ENCODE measurements around the gene SCYL3.
A peak's percentile ranks its signal among the peaks of the same experiment; 100 is the strongest.
"Not testable (repeated sequence)": the region's sequence is repeated elsewhere in the genome, so short reads cannot be mapped to it uniquely, and the experiment has no call there.

SCYL3 gene

GRCh38 chr1:169890761-169891538, 2.7 kb downstream of the SCYL3 start:
- TF ChIP-seq ZNF274 (IDR thresholded peaks at IDR 0.05; ENCODE audit: low read depth, low read length) = no peak
- peak overlapping the region; percentile 56 for H3K4me3 ChIP-seq (ENCODE audit: low read length)

- no peak overlapping the region for H3K4me3 ChIP-seq (ENCODE audit: low read length)
- no peak for TF ChIP-seq ZNF274 (IDR thresholded peaks at IDR 0.05; ENCODE audit: low read depth, low read length)
These were observed 3.8 kb downstream of the SCYL3 start for GRCh38 chr1:169889871-169890270.

GRCh38 chr1:169886931-169887330, 6.8 kb downstream of the SCYL3 start:
- no peak for TF ChIP-seq ZNF274 (IDR thresholded peaks at IDR 0.05; ENCODE audit: low read depth, low read length)
- H3K4me3 ChIP-seq (ENCODE audit: low read length) = no peak overlapping the region

GRCh38 chr1:169886422-169886821, 7.3 kb downstream of the SCYL3 start:
- TF ChIP-seq ZNF274 (IDR thresholded peaks at IDR 0.05; ENCODE audit: low read depth, low read length) = no peak
- no peak overlapping the region for H3K4me3 ChIP-seq (ENCODE audit: low read length)

GRCh38 chr1:169885207-169885606, 8.5 kb downstream of the SCYL3 start:
- H3K4me3 ChIP-seq (ENCODE audit: low read length) = no peak overlapping the region
- no peak for TF ChIP-seq ZNF274 (IDR thresholded peaks at IDR 0.05; ENCODE audit: low read depth, low read length)

- H3K4me3 ChIP-seq (ENCODE audit: low read length) = no peak overlapping the region
- no peak for TF ChIP-seq ZNF274 (IDR thresholded peaks at IDR 0.05; ENCODE audit: low read depth, low read length)
These were observed 9.1 kb downstream of the SCYL3 start for GRCh38 chr1:169884634-169885033.

- H3K4me3 ChIP-seq (ENCODE audit: low read length) = no peak overlapping the region
- no peak for TF ChIP-seq ZNF274 (IDR thresholded peaks at IDR 0.05; ENCODE audit: low read depth, low read length)
These were observed 11.6 kb downstream of the SCYL3 start for GRCh38 chr1:169882039-169882511.

GRCh38 chr1:169879034-169879840, 14.5 kb downstream of the SCYL3 start:
- no peak for TF ChIP-seq ZNF274 (IDR thresholded peaks at IDR 0.05; ENCODE audit: low read depth, low read length)
- H3K4me3 ChIP-seq (ENCODE audit: low read length) = no peak overlapping the region

- no peak overlapping the region for H3K4me3 ChIP-seq (ENCODE audit: low read length)
- TF ChIP-seq ZNF274 (IDR thresholded peaks at IDR 0.05; ENCODE audit: low read depth, low read length) = no peak
These were observed 15.2 kb downstream of the SCYL3 start for GRCh38 chr1:169878498-169878897.

- TF ChIP-seq ZNF274 (IDR thresholded peaks at IDR 0.05; ENCODE audit: low read depth, low read length) = no peak
- no peak overlapping the region for H3K4me3 ChIP-seq (ENCODE audit: low read length)
These were observed 15.8 kb downstream of the SCYL3 start for GRCh38 chr1:169877800-169878491.

- TF ChIP-seq ZNF274 (IDR thresholded peaks at IDR 0.05; ENCODE audit: low read depth, low read length) = no peak
- no peak overlapping the region for H3K4me3 ChIP-seq (ENCODE audit: low read length)
These were observed 19.5 kb downstream of the SCYL3 start for GRCh38 chr1:169874229-169874628.

- TF ChIP-seq ZNF274 (IDR thresholded peaks at IDR 0.05; ENCODE audit: low read depth, low read length) = no peak
- no peak overlapping the region for H3K4me3 ChIP-seq (ENCODE audit: low read length)
These were observed 20.0 kb downstream of the SCYL3 start for GRCh38 chr1:169873582-169874199.

- TF ChIP-seq ZNF274 (IDR thresholded peaks at IDR 0.05; ENCODE audit: low read depth, low read length) = no peak
- H3K4me3 ChIP-seq (ENCODE audit: low read length) = no peak overlapping the region
These were observed 20.8 kb downstream of the SCYL3 start for GRCh38 chr1:169872906-169873305.

- not testable (repeated sequence) for H3K4me3 ChIP-seq (ENCODE audit: low read length)
These were observed 21.7 kb downstream of the SCYL3 start for GRCh38 chr1:169871988-169872387.

Measured in GM08714 (cell line).